ENCODE data around the gene PPP6R3. TPM values are rescaled to one million over a fixed set of nuclear protein-coding genes. Genes with fewer than 3 reads are reported as not detected.

The PPP6R3 gene
- total and polyA plus RNA-seq, 2 donors (not counting 3 experiments of a cell fraction or from before 2014, with no cell fraction given): 31.7 to 98.8 TPM

DNA sequence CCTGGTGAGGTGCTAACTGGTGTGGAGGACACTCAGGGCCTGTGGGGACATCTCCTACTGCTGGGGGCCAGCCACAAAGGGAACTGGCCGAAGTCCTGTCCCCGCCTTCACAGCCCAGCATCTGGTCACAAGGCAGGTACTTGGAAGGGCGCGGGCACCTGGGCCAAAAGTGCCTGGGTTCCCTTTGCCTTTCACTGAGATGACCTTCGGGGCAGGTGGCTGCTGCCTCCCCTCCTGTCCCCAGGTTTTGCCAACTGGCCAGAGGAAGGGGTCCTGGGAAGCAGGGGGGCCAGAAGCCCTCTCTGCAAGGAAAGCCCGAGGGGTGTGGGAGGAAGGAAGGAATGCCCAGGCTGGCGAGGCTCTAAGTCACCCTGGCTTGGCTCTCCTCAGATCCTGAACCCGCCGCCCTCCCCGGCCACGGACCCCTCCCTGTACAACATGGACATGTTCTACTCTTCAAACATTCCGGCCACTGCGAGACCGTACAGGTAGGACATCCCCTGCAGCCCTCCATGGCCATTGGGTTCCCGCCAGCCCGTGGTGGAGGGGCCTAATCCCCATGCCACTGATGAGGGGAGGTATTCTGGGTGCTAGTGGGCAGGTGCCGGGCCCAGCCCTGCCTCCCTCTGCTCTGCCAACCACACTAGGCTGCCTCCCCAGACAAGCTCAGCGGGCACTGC lies 14.4 kb upstream of the PPP6R3 start:
- CTCF ChIA-PET: interaction anchor here (1.0 to 1.1 kb wide), 4 partner anchors 9 to 189 kb away, joined by 3 to 6 read pairs (median 4); no protein-coding TSS in a partner anchor
- BruUV-seq (replicated peaks): no TSS peak
- intact Hi-C loops (cut with micrococcal nuclease): loop anchor here (5.0 kb wide), 2 partner anchors 134 to 239 kb away; partner anchors contain the start of gene LRP5

More for the DNA sequence above, 14.4 kb upstream of the PPP6R3 start:
- Histone ChIP-seq H3K27me3 (ENCODE audit: control insufficient read depth in 2 of 2, insufficient read depth in 2 of 2, low read length in 2 of 2) (no peaks in the 10 kb centered on the region), H3K27ac (ENCODE audit: insufficient read depth, low read depth, low read length) (no peak overlapping the region), H3K4me3 (replicated peaks in 1 of 3; ENCODE audit: insufficient read depth in 1 of 3, low read depth in 1 of 3, low read length in 3 of 3) (no peak overlapping the region), H3K4me1 (ENCODE audit: control insufficient read depth, extremely low read depth, insufficient read depth, low read length) (no peaks in the 10 kb centered on the region), H3K4me2 (ENCODE audit: insufficient read depth, low read length) (no peak overlapping the region), H3K9me1 (replicated peaks; ENCODE audit: control insufficient read depth, extremely low read depth, insufficient read depth, low read length) (no peaks in the 10 kb centered on the region), H4K20me1 (replicated peaks; ENCODE audit: control insufficient read depth, extremely low read depth, insufficient read depth, low read length) (no peaks in the 10 kb centered on the region), H3K79me2 (ENCODE audit: control insufficient read depth, insufficient read depth, low read length) (no peaks in the 10 kb centered on the region), H3K36me3 (ENCODE audit: control insufficient read depth in 2 of 2, extremely low read depth in 1 of 2, insufficient read depth in 2 of 2, low read length in 2 of 2) (peaks cover 0 to 14% of the 10 kb centered on the region in 2 experiments), H3K9me3 (replicated peaks; ENCODE audit: control insufficient read depth, insufficient read depth, low read length) (no peaks in the 10 kb centered on the region), H2AFZ (ENCODE audit: low read depth, low read length) (no peak overlapping the region), H3K9ac (replicated peaks; ENCODE audit: extremely low read depth, insufficient read depth, low read length) (no peak overlapping the region)
- POLR2A ChIA-PET: no interaction called here
- dilution Hi-C loops (cut with MboI; ENCODE audit: extremely low pct_ligation_motif_present, low sequenced_read_pairs): no loop called here
- FAIRE-seq: no peak
- no peak for TF ChIP-seq EZH2 (IDR thresholded peaks at IDR 0.05; ENCODE audit: borderline replicate concordance, low read depth, low read length, severe bottlenecking)
- TF ChIP-seq POLR2A (IDR thresholded peaks at IDR 0.05; ENCODE audit: low read depth, low read length): no peak
- TF ChIP-seq, protein P1, sequence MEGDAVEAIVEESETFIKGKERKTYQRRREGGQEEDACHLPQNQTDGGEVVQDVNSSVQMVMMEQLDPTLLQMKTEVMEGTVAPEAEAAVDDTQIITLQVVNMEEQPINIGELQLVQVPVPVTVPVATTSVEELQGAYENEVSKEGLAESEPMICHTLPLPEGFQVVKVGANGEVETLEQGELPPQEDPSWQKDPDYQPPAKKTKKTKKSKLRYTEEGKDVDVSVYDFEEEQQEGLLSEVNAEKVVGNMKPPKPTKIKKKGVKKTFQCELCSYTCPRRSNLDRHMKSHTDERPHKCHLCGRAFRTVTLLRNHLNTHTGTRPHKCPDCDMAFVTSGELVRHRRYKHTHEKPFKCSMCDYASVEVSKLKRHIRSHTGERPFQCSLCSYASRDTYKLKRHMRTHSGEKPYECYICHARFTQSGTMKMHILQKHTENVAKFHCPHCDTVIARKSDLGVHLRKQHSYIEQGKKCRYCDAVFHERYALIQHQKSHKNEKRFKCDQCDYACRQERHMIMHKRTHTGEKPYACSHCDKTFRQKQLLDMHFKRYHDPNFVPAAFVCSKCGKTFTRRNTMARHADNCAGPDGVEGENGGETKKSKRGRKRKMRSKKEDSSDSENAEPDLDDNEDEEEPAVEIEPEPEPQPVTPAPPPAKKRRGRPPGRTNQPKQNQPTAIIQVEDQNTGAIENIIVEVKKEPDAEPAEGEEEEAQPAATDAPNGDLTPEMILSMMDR (IDR thresholded peaks at IDR 0.05; ENCODE audit: extremely low read depth in 1 of 2, insufficient read depth in 1 of 2, low read depth in 1 of 2, low read length in 2 of 2): no peak
- TF ChIP-seq FOS (IDR thresholded peaks at IDR 0.05; ENCODE audit: borderline replicate concordance, insufficient read depth, low read length): no peak
- TF ChIP-seq GATA2 (IDR thresholded peaks at IDR 0.05; ENCODE audit: insufficient read depth, insufficient read length, low read depth, low read length): no peak
- no peak for TF ChIP-seq POLR2AphosphoS5 (IDR thresholded peaks at IDR 0.05; ENCODE audit: insufficient read depth, low read depth, low read length)
- no peak for TF ChIP-seq MYC (IDR thresholded peaks at IDR 0.05; ENCODE audit: low read depth, low read length)
- TF ChIP-seq, protein P2, sequence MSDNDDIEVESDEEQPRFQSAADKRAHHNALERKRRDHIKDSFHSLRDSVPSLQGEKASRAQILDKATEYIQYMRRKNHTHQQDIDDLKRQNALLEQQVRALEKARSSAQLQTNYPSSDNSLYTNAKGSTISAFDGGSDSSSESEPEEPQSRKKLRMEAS (IDR thresholded peaks at IDR 0.05; ENCODE audit: insufficient read depth, insufficient read length): no peak
- DNase-seq (ENCODE audit: low read depth, low spot score): no peak

Data from endothelial cell of umbilical vein (primary cell).